ENCODE measurements around the gene JOSD2.
A peak's percentile ranks its signal among the peaks of the same experiment; 100 is the strongest.

Gene JOSD2

GRCh38 chr19:50478901-50479715 is 31.9 kb downstream of the JOSD2 start:
- H3K9me3 ChIP-seq, result no peaks in the 10 kb centered on the region
- H3K36me3 ChIP-seq, result peaks cover 21 to 54% (median 53%) of the 10 kb centered on the region in 3 donors
- DNase-seq, result no peak
- no peak overlapping the region for H3K4me3 ChIP-seq
- intact Hi-C loops (cut with DNase I; ENCODE audit: low total_unique reads), result no loop called here
- H3K4me1 ChIP-seq, result peaks cover 0 to 21% (median 14%) of the 10 kb centered on the region in 4 donors
- H3K27ac ChIP-seq, result no peak overlapping the region
- TF ChIP-seq, protein P1, sequence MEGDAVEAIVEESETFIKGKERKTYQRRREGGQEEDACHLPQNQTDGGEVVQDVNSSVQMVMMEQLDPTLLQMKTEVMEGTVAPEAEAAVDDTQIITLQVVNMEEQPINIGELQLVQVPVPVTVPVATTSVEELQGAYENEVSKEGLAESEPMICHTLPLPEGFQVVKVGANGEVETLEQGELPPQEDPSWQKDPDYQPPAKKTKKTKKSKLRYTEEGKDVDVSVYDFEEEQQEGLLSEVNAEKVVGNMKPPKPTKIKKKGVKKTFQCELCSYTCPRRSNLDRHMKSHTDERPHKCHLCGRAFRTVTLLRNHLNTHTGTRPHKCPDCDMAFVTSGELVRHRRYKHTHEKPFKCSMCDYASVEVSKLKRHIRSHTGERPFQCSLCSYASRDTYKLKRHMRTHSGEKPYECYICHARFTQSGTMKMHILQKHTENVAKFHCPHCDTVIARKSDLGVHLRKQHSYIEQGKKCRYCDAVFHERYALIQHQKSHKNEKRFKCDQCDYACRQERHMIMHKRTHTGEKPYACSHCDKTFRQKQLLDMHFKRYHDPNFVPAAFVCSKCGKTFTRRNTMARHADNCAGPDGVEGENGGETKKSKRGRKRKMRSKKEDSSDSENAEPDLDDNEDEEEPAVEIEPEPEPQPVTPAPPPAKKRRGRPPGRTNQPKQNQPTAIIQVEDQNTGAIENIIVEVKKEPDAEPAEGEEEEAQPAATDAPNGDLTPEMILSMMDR (IDR thresholded peaks at IDR 0.05), result no peak
- no peaks in the 10 kb centered on the region for H3K27me3 ChIP-seq

DNA sequence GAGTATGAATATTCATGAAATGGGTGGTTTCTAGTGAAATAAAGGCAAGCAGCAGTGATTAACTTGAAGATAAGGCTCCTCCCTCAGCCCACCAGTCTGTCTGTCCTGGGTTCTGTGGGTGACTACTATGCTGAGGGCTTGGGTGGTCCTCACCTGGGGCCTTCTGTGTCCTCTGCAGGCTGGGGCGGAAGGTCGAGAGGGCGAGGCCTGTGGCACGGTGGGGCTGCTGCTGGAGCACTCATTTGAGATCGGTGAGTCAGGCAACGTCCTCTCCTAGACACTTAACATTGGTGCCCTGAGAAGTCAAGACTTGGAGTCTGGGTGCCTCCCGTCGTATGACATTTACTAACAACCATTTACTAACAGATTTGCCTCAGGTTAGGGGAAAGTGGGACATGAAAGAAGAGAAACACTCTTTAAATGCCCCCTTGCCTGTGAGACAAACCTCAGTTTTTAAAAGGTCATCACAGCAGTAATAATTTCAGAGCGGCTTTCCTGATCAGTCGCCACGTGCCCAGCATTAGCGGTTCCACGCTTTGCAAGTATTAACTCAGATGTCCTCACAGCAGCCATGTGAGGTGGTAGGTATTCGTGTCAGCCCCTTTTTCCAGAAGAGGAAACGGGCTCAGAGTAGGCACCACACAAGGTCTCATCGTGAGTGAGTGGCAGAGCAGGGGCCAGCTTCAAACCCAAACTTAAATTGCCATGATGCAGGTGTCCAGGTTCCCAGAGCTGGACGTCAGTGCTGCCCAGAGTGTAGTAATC is 33.1 kb downstream of the JOSD2 start:
- no peak for DNase-seq
- Histone ChIP-seq H3K27ac (no peak overlapping the region), H3K4me3 (no peak overlapping the region), H3K27me3 (no peaks in the 10 kb centered on the region), H3K4me1 (peaks cover 0 to 21% (median 14%) of the 10 kb centered on the region in 4 donors), H3K36me3 (peaks cover 21 to 46% (median 43%) of the 10 kb centered on the region in 3 donors), H3K9me3 (no peaks in the 10 kb centered on the region)
- intact Hi-C loops (cut with DNase I; ENCODE audit: low total_unique reads), result no loop called here
- TF ChIP-seq, protein P1 (IDR thresholded peaks at IDR 0.05), result no peak

DNA sequence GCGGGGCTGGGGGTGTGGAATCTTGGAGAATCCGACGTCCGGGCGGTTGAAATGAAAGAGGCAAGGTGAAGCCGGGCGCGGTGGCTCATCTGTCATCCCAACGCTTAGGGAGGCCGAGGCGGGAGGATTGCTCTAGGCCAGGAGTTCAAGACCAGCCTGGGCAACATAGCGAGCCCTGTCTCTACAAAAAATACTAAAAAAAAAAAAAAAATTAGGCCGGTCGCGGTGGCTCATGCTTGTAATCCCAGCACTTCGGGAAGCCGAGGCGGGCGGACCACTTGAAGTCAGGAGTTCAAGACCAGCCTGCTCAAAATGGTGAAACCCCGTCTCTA is 34.1 kb downstream of the JOSD2 start:
- Histone ChIP-seq H3K27ac (peak overlapping the region; percentile 69 to 76), H3K4me3 (peak overlapping the region; percentile 86 to 90), H3K4me1 (peaks cover 0 to 21% (median 14%) of the 10 kb centered on the region in 4 donors), H3K27me3 (no peaks in the 10 kb centered on the region), H3K9me3 (no peaks in the 10 kb centered on the region), H3K36me3 (peaks cover 18 to 35% (median 32%) of the 10 kb centered on the region in 3 donors)
- intact Hi-C loops (cut with DNase I; ENCODE audit: low total_unique reads), result loop anchor here (1.0 kb wide), 1 partner anchor 34 kb away; the partner anchor contains the start of gene JOSD2
- no peak for DNase-seq
- TF ChIP-seq, protein P1 (IDR thresholded peaks at IDR 0.05), result no peak

DNA sequence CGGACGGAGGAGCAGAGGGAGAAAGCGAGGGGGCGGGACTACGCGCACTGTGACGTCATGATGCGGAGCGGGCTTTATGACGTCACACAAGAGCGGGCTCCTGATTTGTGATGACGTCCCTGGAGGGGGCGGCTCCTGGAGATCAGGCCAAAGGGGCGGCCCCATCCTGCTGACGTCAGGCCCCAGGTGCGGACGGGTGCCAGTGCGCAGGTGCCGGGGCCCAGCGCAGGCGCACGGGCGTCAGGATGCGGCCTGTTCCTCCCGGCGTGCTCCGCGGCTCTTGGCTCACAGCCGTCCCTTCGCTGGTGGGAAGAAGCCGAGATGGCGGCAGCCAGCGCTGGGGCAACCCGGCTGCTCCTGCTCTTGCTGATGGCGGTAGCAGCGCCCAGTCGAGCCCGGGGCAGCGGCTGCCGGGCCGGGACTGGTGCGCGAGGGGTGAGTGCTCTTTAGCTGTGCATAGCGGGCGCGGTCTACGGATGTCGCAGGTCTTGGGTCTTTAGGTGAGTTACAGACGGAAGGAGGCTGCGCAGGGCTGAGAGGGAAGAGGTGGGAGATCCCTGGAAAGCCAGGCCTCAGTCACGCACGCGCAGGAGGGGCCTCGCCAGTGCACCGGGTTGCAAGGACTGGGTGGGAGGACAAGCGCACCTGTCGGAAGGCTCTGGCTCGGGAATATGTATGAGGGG is 34.6 kb downstream of the JOSD2 start, which contains the start of the genes EMC10 and GARIN5A:
Gene EMC10, plus strand, starts transcription at position 284 of the 683 bp plus-strand sequence. Its CDS starts 38 bp downstream, at position 322.
Gene GARIN5A, minus strand, starts transcription at position 625 of the 683 bp plus-strand sequence. Its CDS starts 460 bp downstream, at position 165.
- TF ChIP-seq, protein P1 (IDR thresholded peaks at IDR 0.05), result no peak
- Histone ChIP-seq H3K27me3 (no peaks in the 10 kb centered on the region), H3K4me1 (peaks cover 0 to 21% (median 14%) of the 10 kb centered on the region in 4 donors), H3K27ac (peak within 1 kb of the TSS; percentile 69 to 76), H3K4me3 (peak within 1 kb of the TSS; percentile 86 to 90), H3K9me3 (no peaks in the 10 kb centered on the region), H3K36me3 (peaks cover 13 to 30% (median 27%) of the 10 kb centered on the region in 3 donors)
- intact Hi-C loops (cut with DNase I; ENCODE audit: low total_unique reads), result loop anchor here (1.0 kb wide), 1 partner anchor 35 kb away; the partner anchor contains the start of gene JOSD2
- peak; percentile 68 to 90 for DNase-seq

GRCh38 chr19:50475736-50476223 is 35.2 kb downstream of the JOSD2 start:
- H3K27ac ChIP-seq, result peak overlapping the region; percentile 69 to 76
- peak overlapping the region; percentile 86 to 90 for H3K4me3 ChIP-seq
- TF ChIP-seq, protein P1 (IDR thresholded peaks at IDR 0.05), result no peak
- intact Hi-C loops (cut with DNase I; ENCODE audit: low total_unique reads), result loop anchor here (1.0 kb wide), 1 partner anchor 36 kb away; the partner anchor contains the start of gene JOSD2
- DNase-seq, result no peak
- no peaks in the 10 kb centered on the region for H3K27me3 ChIP-seq
- H3K9me3 ChIP-seq, result no peaks in the 10 kb centered on the region
- peaks cover 11 to 24% (median 21%) of the 10 kb centered on the region in 3 donors for H3K36me3 ChIP-seq
- H3K4me1 ChIP-seq, result peaks cover 0 to 21% (median 14%) of the 10 kb centered on the region in 4 donors
